Stomach (tissue), 4 donors: Measurements from ENCODE around the gene MTFP1.
"Not testable (repeated sequence)": the region's sequence is repeated elsewhere in the genome, so short reads cannot be mapped to it uniquely, and the experiment has no call there.

Source experiments
- CTCF ChIP-seq, 7 experiments: fragments of 450-650 bp in 4 of 7; fragments of 200-600 bp in 3 of 7; sonication (generic) in 3 of 7; IDR thresholded peaks; one replicate each; pipeline ENCODE4 v1.5.1; 2016 to 2019; ENCODE audit warnings: antibody characterized with exemption in 7 of 7, control low read depth in 2 of 7, mild to moderate bottlenecking in 1 of 7
- POLR2A ChIP-seq, 4 donors: fragments of 450-650 bp; IDR thresholded peaks; one replicate each; pipeline ENCODE4 v1.6.1; 2016; ENCODE audit warnings: antibody characterized with exemption in 4 of 4, control low read depth in 2 of 4, mild to moderate bottlenecking in 1 of 4, moderate library complexity in 1 of 4
- POLR2AphosphoS5 ChIP-seq, 3 donors: sonication (generic); formaldehyde crosslinking; IDR thresholded peaks; one replicate each; pipeline ENCODE4 v1.6.1; 2016; ENCODE audit warnings: antibody characterized with exemption in 3 of 3

DNA sequence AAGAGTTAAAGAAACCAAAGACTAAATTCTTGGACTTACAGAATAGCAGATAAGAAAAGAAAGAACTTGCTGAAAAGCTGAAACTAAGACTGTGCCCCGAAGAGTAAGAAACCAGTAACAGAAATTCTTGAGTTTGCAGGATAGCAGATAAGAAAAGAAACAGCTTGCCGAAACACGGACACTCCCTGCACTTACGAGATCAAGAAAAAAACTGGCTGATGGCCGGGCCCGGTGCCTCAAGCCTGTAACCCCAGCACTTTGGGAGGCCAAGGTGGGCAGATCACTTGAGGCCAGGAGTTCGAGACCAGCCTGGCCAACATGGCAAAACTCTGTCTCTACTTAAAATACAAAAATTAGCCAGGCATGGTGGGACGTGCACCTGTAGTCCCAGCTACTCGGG, 25.9 kb downstream of the MTFP1 start:
- TF ChIP-seq CTCF, POLR2AphosphoS5, POLR2A (IDR thresholded peaks at IDR 0.05): not testable (repeated sequence)
